HG03442 (cell line): ENCODE data around the gene CAP2.
"Not testable (repeated sequence)": the region's sequence is repeated elsewhere in the genome, so short reads cannot be mapped to it uniquely, and the experiment has no call there.

Source experiments
- ATAC-seq: cut with Tn5 transposase; IDR thresholded peaks from one replicate; pipeline ENCODE4 v1.9.1; 2021; ENCODE audit warnings: mild to moderate bottlenecking, moderate library complexity; ENCODE audit not compliant: unreplicated experiment

Gene CAP2

DNA sequence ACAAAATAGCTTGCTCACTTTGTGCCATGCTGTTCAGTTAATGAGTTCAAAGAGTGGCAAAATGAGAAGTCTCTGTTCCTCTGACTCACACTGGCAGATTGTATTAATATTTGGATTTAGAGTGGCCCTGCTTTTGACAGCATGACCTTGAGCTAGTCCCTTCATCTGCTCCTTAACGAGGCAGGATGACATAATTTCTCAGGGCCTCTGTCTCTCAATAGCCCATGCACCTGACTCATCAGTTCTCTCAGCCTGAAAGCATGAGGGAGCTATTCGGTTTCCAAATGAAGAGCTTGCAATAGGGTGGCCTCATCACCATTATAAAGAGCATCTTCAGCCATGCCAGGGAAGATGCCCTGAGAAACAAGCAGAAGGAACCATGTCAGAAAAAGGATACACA lies 38.2 kb downstream of the CAP2 start:
- ATAC-seq, result no peak

GRCh38 chr6:17432356-17432755 lies 39.0 kb downstream of the CAP2 start:
- no peak for ATAC-seq

DNA sequence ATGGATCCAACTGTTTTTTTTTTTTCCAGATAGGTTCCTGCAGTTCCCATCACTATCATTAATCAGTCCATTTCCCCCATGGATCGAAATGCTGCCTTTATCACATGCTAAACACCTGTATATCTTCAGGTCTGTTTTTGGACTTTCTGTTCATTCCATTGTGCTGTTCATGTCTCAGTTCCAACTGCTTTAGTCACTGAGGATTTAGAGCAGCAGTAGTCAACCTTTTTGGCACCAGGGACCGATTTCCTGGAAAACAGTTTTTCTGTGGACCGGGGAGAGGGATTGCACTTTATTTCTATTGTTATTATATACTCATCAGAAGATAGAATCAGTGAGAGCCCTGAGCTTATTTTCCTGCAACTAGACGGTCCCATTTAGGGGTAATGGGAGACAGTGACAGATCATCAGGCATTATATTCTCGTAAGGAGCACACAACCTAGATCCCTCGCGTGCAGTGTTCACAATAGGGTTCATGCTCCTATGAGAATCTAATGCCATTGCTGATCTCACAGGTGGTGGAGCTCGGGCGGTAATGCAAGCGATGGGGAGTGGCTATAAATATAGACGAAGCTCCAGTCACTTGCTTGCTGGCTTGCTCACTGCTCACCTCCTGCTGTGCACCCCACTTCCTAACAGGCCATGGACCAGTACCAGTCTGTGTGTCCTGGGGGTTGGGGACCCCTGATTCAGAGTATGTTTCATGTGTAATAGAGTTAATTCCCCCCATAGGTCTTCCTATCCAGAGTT lies 46.0 kb downstream of the CAP2 start:
- no peak for ATAC-seq

DNA sequence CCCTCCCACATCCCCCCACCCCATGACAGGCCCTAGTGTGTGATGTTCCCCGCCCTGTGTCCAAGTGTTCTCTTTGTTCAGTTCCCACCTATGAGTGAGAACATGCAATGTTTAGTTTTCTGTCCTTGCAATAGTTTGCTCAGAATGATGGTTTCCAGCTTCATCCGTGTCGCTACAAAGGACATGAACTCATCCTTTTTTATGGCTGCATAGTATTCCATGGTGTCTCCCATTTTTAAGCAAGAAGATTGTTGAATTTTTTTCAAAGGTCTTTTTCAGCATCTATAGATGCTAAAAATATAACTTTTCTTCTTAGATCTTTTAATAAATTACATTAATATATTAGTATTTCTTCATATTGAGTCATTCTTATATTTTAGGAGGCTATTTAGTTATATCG lies 47.4 kb downstream of the CAP2 start:
- not testable (repeated sequence) for ATAC-seq

GRCh38 chr6:17442196-17442595 lies 48.8 kb downstream of the CAP2 start:
- ATAC-seq, result no peak

- no peak for ATAC-seq
Observed at GRCh38 chr6:17446713-17447112, 53.3 kb downstream of the CAP2 start.

GRCh38 chr6:17448165-17448564 lies 54.8 kb downstream of the CAP2 start:
- ATAC-seq, result no peak

- no peak for ATAC-seq
Observed at GRCh38 chr6:17450397-17450796, 57.0 kb downstream of the CAP2 start.

- no peak for ATAC-seq
Observed at GRCh38 chr6:17450832-17451231, 57.4 kb downstream of the CAP2 start.

DNA sequence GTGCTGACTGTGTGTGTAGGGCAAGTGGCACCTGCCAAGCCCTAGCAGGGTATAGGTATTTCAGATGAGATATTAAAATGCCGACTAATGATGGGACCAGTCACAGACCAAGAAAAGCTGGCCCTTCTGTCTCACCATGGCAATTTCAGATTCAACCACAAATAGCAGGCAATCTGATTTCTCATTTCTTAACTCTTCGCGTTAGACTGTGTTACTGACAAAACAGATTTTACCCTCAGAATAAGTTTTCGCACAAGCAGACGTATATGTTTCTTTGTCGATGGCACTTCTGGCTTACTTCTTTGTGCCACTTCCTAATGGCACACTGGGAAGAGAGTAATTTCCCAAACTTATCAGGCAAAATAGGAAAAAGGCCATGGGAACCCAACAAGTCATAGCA lies 58.7 kb downstream of the CAP2 start:
- no peak for ATAC-seq

GRCh38 chr6:17454316-17455005 lies 61.1 kb downstream of the CAP2 start:
- no peak for ATAC-seq

- ATAC-seq, result no peak
Observed at GRCh38 chr6:17455919-17456318, 62.5 kb downstream of the CAP2 start.

GRCh38 chr6:17456711-17457110 lies 63.3 kb downstream of the CAP2 start:
- ATAC-seq, result no peak

DNA sequence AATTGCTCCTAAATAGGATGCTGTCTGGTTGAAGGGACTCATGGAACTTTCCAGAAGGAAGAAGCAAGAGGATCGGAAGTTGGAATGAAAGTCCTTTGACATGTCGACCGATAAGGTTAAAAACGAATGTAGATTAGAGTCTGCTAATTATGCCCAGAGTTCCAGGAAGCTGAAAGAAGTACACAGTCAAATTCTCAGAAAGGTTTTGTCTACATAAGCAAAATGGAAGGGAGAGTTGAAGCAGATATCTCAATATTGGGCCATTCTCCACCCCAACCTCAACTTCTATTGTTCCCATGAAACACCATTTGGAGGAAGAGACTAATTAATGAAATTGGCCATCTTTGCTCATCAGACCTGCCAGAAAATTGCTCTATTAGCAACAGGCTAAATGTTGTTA lies 64.0 kb downstream of the CAP2 start:
- ATAC-seq, result no peak

DNA sequence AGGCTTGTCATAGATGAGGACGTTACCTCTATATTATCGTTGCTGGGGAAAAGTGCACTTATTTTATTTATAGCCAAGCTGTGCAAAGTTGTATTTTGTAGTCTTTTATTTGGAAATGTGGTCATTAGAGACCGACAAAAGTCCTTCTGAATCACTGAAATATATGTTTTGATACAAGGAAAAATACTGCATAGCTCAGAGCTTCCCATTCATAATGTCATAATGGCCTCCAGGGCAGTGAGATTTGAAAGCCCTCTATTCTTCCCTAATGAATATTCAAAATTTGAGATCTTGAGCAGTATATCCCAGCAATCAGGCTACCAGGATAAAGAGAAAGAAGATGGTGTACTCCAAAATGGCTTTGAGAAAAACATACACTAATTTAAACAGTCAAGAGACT lies 64.6 kb downstream of the CAP2 start:
- no peak for ATAC-seq

DNA sequence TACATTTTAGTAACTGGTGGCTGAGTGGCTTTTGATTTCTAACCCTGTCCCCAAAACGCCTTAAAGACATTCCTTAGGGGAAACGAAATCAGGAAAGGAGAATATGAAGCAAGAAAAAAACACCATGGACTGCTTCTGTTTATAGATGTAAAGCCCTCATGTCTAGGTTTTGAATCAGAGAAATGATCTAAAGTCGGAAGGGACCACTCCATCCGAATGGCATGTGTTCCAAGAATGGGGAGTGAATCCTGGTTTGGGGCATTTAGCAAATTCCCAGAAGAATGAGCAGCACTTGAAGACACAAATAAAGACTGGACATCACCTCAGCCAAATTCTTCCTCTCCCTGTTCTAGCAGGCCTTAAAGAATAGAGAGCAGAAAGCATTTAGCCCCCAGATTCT lies 65.6 kb downstream of the CAP2 start:
- ATAC-seq, result no peak

DNA sequence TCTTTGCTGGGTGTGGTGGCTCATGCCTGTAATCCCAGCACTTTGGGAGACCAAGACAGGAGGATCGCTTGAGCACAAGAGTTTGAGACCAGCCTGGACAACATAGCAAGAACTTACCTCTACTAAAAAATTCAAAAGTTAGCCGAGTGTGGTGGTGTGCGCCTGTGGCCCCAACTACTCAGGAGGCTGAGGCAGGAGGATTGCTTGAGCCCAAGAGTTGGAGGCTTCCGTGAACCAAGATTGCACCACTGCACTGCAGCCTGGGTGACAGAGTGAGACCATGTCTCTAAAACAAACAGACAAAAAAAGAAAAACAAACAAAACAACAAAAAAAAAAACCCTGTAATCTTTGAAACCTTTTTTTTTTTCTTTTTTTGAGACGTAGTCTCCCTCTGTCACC lies 67.5 kb downstream of the CAP2 start:
- ATAC-seq, result no peak

DNA sequence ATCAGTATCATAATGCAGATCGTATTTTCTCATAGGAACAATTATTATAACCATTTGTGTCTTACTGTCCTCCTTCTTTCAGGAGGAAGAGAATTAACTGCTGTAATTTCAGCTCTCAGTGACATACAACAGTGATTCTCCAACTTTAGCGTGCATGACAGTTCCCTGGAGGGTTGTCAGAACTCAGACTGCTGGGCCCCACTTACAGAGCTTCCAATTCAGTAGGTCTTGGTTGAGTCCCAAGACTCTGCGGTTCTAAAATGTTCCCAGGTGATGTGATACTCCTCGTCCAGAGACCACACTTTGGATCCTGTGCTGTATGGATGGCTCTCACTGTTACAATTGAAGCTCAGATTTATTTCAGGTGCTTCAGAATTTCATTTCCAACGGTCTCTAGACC lies 72.8 kb downstream of the CAP2 start:
- ATAC-seq, result no peak

- no peak for ATAC-seq
Observed at GRCh38 chr6:17466707-17467106, 73.3 kb downstream of the CAP2 start.

DNA sequence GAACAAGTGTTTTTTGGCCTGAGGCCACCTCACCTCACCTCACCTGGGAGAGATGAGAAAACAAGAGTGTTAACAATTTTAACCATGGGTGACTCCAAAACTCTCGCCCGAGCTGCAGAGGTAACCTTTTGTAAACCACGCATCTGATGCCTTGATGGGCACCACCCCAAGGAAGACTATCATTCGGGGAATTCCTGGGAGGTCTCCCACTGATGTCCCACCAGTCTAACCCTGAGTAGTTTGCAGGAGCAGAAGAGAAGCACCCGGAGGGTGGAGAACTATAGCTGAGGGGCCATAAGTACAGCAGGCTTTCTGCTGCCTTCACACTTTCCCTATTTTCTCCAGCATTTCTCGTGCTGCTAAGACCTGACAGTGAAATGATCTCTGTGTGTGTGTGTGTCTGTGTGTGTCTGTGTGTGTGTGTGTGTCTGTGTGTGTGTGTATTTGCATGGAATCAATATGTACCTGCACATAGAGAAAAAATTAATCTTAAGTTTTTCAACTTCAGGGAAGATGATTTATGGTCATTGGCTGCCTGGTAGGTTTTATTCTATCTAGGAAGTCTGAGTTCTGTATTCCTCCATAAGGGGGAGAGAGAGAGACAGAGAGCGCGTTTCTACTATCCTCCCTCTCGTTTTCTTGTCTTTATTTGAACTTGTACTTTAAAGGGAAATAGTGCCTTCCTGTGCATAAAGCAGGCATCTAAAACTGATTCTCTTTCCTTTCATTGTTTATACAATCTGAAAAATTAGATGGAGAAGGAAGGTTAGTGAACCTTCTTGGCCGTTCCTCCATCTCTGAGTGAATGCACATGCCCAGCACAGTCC lies 75.8 kb downstream of the CAP2 start:
- no peak for ATAC-seq

DNA sequence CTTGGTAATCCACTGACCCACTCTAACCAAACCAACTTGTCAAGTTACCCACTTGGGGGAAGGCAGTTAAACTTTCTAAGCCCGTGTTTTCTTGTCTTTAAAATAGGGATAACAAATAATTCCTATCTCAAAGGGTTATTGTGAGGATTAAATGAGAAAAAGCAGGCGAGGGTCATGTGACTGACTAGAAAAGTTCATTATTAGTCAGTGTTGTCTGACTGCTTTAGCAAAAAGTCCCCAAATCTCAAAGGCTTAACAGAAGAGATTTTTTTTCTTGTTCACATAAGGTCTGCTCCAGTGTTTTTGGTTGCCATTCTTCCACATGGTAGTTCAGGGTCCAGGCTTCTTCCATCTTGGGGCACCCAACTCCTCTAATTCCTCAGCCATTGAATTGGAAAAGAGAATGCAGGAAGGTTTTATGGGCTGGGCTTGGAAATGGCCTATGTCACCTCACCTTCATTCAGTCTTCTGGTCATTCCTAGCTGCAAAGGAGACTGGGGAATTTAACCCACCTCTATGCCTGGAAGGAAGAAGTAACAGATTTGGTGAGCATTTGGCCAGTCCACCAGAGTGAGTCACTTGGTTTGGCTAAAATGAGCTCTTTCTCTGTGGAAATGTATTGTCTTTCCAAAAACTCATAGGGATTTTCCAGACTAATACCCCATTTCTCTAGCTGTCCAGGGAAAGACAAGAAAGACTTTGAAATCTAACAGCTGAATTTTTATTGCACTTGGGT lies 77.0 kb downstream of the CAP2 start:
- ATAC-seq, result peak; percentile 57
